ENCODE data around the gene TMEM151A.

DNA sequence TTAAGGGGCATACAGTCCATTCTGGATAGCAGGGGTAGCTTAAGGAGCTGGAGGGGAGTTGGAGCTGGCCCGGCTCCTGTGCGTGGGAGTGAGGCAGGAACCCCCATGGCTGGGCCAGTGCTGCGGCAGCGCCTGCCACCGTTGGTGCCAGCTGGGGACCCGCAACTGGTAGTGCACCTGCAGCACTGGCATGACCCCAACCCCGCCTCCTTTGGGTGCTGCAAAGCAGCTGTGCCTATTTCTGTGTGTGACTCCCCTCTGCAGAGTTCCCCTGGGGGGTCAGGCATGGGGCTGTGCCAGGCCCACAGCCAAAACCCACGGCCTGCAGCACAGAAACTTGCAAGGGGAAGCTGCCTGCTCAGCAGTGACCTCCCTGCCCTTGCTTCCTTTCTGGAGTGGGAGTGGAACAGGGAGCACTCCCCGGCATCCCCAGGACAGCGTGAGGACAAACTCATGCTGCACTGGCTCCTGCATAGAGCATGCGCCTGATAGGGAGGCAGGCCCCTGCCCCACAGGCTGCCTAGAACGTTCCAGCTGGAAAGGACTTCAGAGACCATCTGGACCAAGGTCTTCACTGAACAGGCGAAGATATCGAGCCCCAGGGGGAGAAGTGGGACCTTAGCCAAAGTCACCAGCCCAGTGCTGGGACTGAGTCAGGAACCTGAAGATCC lies 49.5 kb upstream of the TMEM151A start:
- TF ChIP-seq POLR2A (IDR thresholded peaks at IDR 0.05), result no peak
- TF ChIP-seq, protein P1, sequence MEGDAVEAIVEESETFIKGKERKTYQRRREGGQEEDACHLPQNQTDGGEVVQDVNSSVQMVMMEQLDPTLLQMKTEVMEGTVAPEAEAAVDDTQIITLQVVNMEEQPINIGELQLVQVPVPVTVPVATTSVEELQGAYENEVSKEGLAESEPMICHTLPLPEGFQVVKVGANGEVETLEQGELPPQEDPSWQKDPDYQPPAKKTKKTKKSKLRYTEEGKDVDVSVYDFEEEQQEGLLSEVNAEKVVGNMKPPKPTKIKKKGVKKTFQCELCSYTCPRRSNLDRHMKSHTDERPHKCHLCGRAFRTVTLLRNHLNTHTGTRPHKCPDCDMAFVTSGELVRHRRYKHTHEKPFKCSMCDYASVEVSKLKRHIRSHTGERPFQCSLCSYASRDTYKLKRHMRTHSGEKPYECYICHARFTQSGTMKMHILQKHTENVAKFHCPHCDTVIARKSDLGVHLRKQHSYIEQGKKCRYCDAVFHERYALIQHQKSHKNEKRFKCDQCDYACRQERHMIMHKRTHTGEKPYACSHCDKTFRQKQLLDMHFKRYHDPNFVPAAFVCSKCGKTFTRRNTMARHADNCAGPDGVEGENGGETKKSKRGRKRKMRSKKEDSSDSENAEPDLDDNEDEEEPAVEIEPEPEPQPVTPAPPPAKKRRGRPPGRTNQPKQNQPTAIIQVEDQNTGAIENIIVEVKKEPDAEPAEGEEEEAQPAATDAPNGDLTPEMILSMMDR (IDR thresholded peaks at IDR 0.05 in 4 of 5, conservative IDR thresholded peaks at IDR 0.05 in 1 of 5), result no peak

Measured in gastrocnemius medialis (tissue), 4 donors.